GM23248 (cell line): Measurements from ENCODE around the gene RARB. TPM values are rescaled to one million over a fixed set of nuclear protein-coding genes. Genes with fewer than 3 reads are reported as not detected.
A peak's percentile ranks its signal among the peaks of the same experiment; 100 is the strongest.

Experiments
- DNase-seq: peaks from one replicate; pipeline ENCODE4 v3.0.0-alpha.2; 2015
- H2AFZ ChIP-seq: fragments of 200-600 bp; sonication (generic); 2 replicates; pipeline ENCODE4 v1.6.1; 2016; ENCODE audit warnings: antibody characterized with exemption
- H3F3A ChIP-seq: fragments of 200-600 bp; sonication (generic); 2 replicates; pipeline ENCODE4 v1.6.1; 2016; ENCODE audit warnings: mild to moderate bottlenecking, antibody characterized with exemption, mixed run types; ENCODE audit not compliant: insufficient read depth
- H3K27ac ChIP-seq: fragments of 200-600 bp; sonication (generic); 2 replicates; pipeline ENCODE4 v1.5.1; 2016; ENCODE audit warnings: mild to moderate bottlenecking
- H3K27me3 ChIP-seq: fragments of 200-600 bp; sonication (generic); replicated peaks from 2 replicates; pipeline ENCODE4 v1.6.1; 2016; ENCODE audit warnings: mild to moderate bottlenecking; ENCODE audit not compliant: insufficient read depth
- H3K36me3 ChIP-seq: fragments of 200-600 bp; sonication (generic); 2 replicates; pipeline ENCODE4 v1.6.1; 2016; ENCODE audit warnings: low read depth, mild to moderate bottlenecking
- H3K4me1 ChIP-seq: fragments of 200-600 bp; sonication (generic); 2 replicates; pipeline ENCODE4 v1.6.1; 2016; ENCODE audit warnings: mild to moderate bottlenecking; ENCODE audit not compliant: insufficient read depth
- H3K4me2 ChIP-seq: fragments of 200-600 bp; sonication (generic); one replicate; pipeline ENCODE4 v1.6.1; 2016; ENCODE audit warnings: mild to moderate bottlenecking; ENCODE audit not compliant: unreplicated experiment
- H3K4me3 ChIP-seq: fragments of 200-600 bp; sonication (generic); 2 replicates; pipeline ENCODE4 v1.5.1; 2016; ENCODE audit warnings: mild to moderate bottlenecking
- H3K79me2 ChIP-seq: fragments of 200-600 bp; sonication (generic); 2 replicates; pipeline ENCODE4 v1.6.1; 2016; ENCODE audit warnings: mild to moderate bottlenecking; ENCODE audit not compliant: insufficient read depth
- H3K9ac ChIP-seq: fragments of 200-600 bp; sonication (generic); 2 replicates; pipeline ENCODE4 v1.6.1; 2016; ENCODE audit warnings: mild to moderate bottlenecking
- H3K9me2 ChIP-seq: fragments of 200-600 bp; sonication (generic); 2 replicates; pipeline ENCODE4 v1.6.1; 2016; ENCODE audit warnings: mixed run types, mild to moderate bottlenecking, moderate library complexity; ENCODE audit not compliant: insufficient read depth
- H3K9me3 ChIP-seq: fragments of 200-600 bp; sonication (generic); one replicate; pipeline ENCODE4 v1.6.1; 2017; ENCODE audit warnings: low read depth
- H4K20me1 ChIP-seq: fragments of 200-600 bp; sonication (generic); 2 replicates; pipeline ENCODE4 v1.6.0; 2016; ENCODE audit not compliant: insufficient read depth
- EZH2 ChIP-seq: fragments of 200-600 bp; sonication (generic); IDR thresholded peaks from 2 replicates; pipeline ENCODE4 v1.6.1; 2018; ENCODE audit warnings: antibody characterized with exemption, mild to moderate bottlenecking; ENCODE audit not compliant: insufficient read depth, poor library complexity, severe bottlenecking
- EZH2phosphoT487 ChIP-seq: fragments of 200-600 bp; sonication (generic); IDR thresholded peaks from 2 replicates; pipeline ENCODE4 v1.6.1; 2018; ENCODE audit warnings: antibody characterized with exemption, moderate library complexity, mild to moderate bottlenecking, low read depth; ENCODE audit not compliant: insufficient read depth
- WGBS, 2 experiments: methylation state at CpG; one replicate each; pipeline ENCODE4 v1.1.6; 2015 to 2017; ENCODE audit warnings: low lambda C conversion rate in 2 of 2, low coverage in 1 of 2; ENCODE audit errors: missing lambda C conversion rate in 2 of 2; 5-methylcytosine and 5-hydroxymethylcytosine counted together
- in situ Hi-C: fragments of 300-500 bp; cut with MboI; formaldehyde crosslinking; loops from 2 replicates; pipeline ENCODE4 v1.15.0; 2020
- polyA plus RNA-seq: library from polyadenylated mRNA; unstranded; fragments of >200 nt; fragmentation: Nextera tagmentation; extraction: Ambion mirVana; gene quantifications from 2 replicates; pipeline ENCODE4 v1.2.1, GENCODE V29; 2016
- total RNA-seq: library from RNA; depleted of rRNA; stranded (reverse); fragments of >200 nt; shearing (Covaris generic); gene quantifications from 2 replicates; pipeline ENCODE4 v1.2.3, GENCODE V29; 2014

Gene RARB
- total and polyA plus RNA-seq, 2 experiments from 2014 or later, result 0.11 TPM; not detected in 1

DNA sequence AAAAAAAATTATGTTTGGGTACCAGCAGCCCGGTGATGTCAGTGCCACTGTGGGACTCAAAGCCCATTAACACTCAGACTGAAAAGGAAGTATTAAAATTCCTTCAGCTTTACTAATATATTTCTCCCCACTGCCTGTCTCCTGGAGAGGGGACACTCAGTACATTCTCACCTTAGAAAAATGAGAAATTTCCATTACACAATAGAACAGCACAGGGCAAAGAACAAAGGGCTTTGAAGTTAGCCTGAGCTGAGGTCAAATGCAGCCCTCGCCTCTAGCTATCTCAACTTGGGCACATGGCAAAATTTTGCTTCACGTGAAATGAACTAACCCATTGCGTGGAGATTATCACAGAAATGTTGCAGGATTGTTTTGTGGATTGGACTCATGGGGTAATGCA is 80.8 kb downstream of the RARB start:
- WGBS, 2 experiments, result 16 to 18% methylated on average over 4 of the region's 4 CpGs
- Histone ChIP-seq H2AFZ (no peak overlapping the region; the same call in 1 of the 2 replicates), H3K4me2 (peak overlapping the region; percentile 32)

DNA sequence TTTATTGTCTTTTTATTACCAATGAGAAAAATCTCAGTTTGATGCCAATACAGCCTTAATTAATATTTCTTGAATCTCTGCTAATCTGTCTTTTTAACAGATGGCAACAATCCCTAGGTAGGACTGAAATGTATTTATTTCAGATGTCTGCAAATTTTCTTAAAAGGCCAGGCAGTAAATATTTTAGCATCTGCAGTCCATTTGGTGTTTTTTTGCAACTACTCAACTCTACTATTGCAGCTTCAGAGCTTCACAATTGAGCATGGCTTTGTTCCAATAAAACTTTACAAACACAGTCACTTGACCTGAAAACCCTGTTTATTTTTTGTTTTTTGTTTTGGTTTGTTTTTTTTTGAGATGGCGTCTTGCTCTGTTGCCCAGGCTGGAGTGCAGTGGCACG is 82.7 kb downstream of the RARB start:
- no peaks in the 10 kb centered on the region for H3K36me3 ChIP-seq
- no peak overlapping the region for H3K4me3 ChIP-seq
- peaks cover 21% of the 10 kb centered on the region for H3K4me1 ChIP-seq
- peaks cover 15% of the 10 kb centered on the region; the same call in 1 of the 2 replicates for H3F3A ChIP-seq
- DNase-seq, result no peak
- in situ Hi-C loops, result no loop called here
- TF ChIP-seq EZH2phosphoT487, result no peak
- no peak for TF ChIP-seq EZH2
- H3K9ac ChIP-seq, result no peak overlapping the region
- no peaks in the 10 kb centered on the region for H3K9me3 ChIP-seq
- H4K20me1 ChIP-seq, result no peaks in the 10 kb centered on the region
- H3K27me3 ChIP-seq, result no peaks in the 10 kb centered on the region
- H2AFZ ChIP-seq, result no peak overlapping the region
- 70 to 87% methylated on average over 2 of the region's 2 CpGs for WGBS, 2 experiments
- H3K9me2 ChIP-seq, result no peaks in the 10 kb centered on the region
- H3K79me2 ChIP-seq, result no peaks in the 10 kb centered on the region
- H3K27ac ChIP-seq, result no peak overlapping the region
- H3K4me2 ChIP-seq, result no peak overlapping the region

More for the DNA sequence above, 80.8 kb downstream of the RARB start:
- Histone ChIP-seq H3F3A (peaks cover 15% of the 10 kb centered on the region; the same call in 1 of the 2 replicates), H4K20me1 (no peaks in the 10 kb centered on the region), H3K9ac (no peak overlapping the region), H3K4me3 (no peak overlapping the region), H3K27me3 (no peaks in the 10 kb centered on the region), H3K27ac (peak overlapping the region; percentile 54), H3K79me2 (no peaks in the 10 kb centered on the region), H3K9me2 (no peaks in the 10 kb centered on the region), H3K9me3 (no peaks in the 10 kb centered on the region), H3K4me1 (peaks cover 21% of the 10 kb centered on the region), H3K36me3 (no peaks in the 10 kb centered on the region)
- in situ Hi-C loops, result no loop called here
- DNase-seq, result peak; percentile 80
- TF ChIP-seq EZH2phosphoT487, result 0 out of 2 replicates have a peak, but pooled peaks have one; percentile 73
- no peak for TF ChIP-seq EZH2

DNA sequence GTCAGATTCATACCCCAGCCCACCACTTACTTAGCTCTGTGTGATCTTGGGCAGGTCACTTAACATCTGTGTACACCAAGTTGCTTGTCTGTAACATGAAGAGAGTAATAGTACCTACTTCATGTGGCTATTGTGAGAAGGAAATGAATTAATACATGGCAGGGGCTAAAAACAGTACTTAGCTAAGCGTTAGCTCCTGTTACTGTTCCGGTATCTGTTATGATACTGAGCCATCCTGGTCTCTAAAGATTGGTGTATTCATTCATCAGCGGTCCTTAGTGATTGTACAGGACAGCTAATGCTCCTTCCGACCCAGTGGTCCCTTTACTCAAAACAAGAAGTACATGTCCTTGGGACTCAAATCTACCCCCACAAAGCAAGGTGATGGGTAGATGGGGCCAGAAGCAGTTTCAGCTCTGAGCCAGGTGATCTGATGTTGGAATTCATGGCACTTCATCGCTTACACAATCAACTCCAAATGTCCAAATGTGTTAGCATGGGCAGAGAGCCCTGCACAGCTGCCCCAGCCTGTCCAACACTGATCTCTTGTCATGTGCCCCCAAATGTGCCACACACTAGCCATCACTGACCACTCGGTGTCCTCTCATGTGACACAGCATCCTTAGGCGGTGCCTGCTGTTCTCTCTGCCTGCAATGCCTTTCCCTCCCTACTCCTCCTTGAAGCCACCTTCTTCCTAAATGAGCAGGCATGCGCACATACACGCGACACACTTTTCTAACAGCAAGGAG is 84.1 kb downstream of the RARB start:
- H3K9me3 ChIP-seq, result no peaks in the 10 kb centered on the region
- H3K79me2 ChIP-seq, result no peaks in the 10 kb centered on the region
- 94 to 95% methylated on average over 10 of the region's 10 CpGs for WGBS, 2 experiments

DNA sequence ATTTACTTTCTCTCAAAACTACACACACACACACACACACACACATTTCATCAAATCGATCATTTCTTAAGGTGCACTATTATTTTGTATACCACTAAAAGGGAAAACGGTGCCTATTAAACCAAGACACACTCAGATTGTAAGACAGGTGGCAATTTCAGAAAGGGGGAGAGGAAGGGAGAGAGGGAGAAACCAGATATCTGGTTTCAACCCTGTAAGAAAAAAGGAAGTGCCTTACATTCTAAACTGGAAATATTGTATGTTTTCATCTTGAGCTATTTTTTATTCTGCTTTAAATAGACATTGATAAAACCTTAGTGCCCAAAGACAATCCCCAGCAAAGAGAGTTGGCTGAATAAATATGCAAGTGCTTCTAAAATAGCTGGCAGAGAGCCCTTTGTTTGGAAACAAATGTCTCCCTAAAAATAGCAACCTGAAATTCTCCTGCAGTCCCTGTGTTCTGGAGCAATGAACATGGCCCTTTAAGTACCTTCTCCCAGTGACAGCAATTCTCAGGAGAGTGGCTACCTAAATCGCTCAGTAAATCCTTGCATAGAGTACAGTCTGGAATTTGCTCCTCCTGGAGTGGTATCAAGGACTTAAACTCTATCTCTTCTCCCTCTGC is 85.7 kb downstream of the RARB start:
- H3K79me2 ChIP-seq, result no peaks in the 10 kb centered on the region
- 73% methylated on average over 3 of the region's 3 CpGs for WGBS, 2 experiments
- H4K20me1 ChIP-seq, result no peaks in the 10 kb centered on the region
- no peak overlapping the region for H3K4me3 ChIP-seq
- DNase-seq, result no peak
- no peak overlapping the region for H3K27ac ChIP-seq
- H3K27me3 ChIP-seq, result no peaks in the 10 kb centered on the region
- in situ Hi-C loops, result no loop called here
- H3K9me2 ChIP-seq, result no peaks in the 10 kb centered on the region
- peaks cover 11% of the 10 kb centered on the region for H3K4me1 ChIP-seq
- no peak overlapping the region for H3K4me2 ChIP-seq
- 0 out of 2 replicates have a peak, but pooled peaks cover 8% of the 10 kb centered on the region for H3F3A ChIP-seq
- no peaks in the 10 kb centered on the region for H3K9me3 ChIP-seq
- TF ChIP-seq EZH2, result no peak
- TF ChIP-seq EZH2phosphoT487, result no peak
- no peaks in the 10 kb centered on the region for H3K36me3 ChIP-seq
- H2AFZ ChIP-seq, result no peak overlapping the region
- H3K9ac ChIP-seq, result no peak overlapping the region

More for the DNA sequence above, 84.1 kb downstream of the RARB start:
- no peaks in the 10 kb centered on the region for H3K36me3 ChIP-seq
- H4K20me1 ChIP-seq, result no peaks in the 10 kb centered on the region
- in situ Hi-C loops, result no loop called here
- H3K4me3 ChIP-seq, result no peak overlapping the region
- no peaks in the 10 kb centered on the region for H3K27me3 ChIP-seq
- no peak for DNase-seq
- H3F3A ChIP-seq, result peaks cover 15% of the 10 kb centered on the region; the same call in 1 of the 2 replicates
- H3K9ac ChIP-seq, result no peak overlapping the region
- no peaks in the 10 kb centered on the region for H3K9me2 ChIP-seq
- peaks cover 21% of the 10 kb centered on the region for H3K4me1 ChIP-seq
- no peak overlapping the region for H3K4me2 ChIP-seq
- H3K27ac ChIP-seq, result no peak overlapping the region
- TF ChIP-seq EZH2, result no peak
- no peak for TF ChIP-seq EZH2phosphoT487
- H2AFZ ChIP-seq, result no peak overlapping the region
